Activated naive CD8-positive, alpha-beta T cell treated with anti-CD3 and anti-CD28 coated beads, Interleukin-2, amount 50 U/mL, for 24 hours (primary cell): ENCODE data around the gene INPP4B.

Experiments
- ATAC-seq: fragments of 150-1000 bp; cut with Tn5 transposase; one replicate; pipeline ENCODE4 v1.10.0; 2021
- DNase-seq: peaks from one replicate; pipeline ENCODE4 v3.0.0; 2021
- H3K27ac Mint-ChIP-seq: one replicate; pipeline ENCODE4 v1.8.0; 2021; ENCODE audit warnings: mild to moderate bottlenecking, mixed read lengths
- H3K27me3 Mint-ChIP-seq: one replicate; pipeline ENCODE4 v1.8.0; 2021; ENCODE audit warnings: mixed read lengths
- H3K36me3 Mint-ChIP-seq: one replicate; pipeline ENCODE4 v1.8.0; 2021; ENCODE audit warnings: low read depth, mixed read lengths
- H3K4me1 Mint-ChIP-seq: one replicate; pipeline ENCODE4 v1.8.0; 2021; ENCODE audit warnings: mixed read lengths
- H3K4me3 Mint-ChIP-seq: one replicate; pipeline ENCODE4 v1.8.0; 2021; ENCODE audit warnings: mild to moderate bottlenecking, moderate library complexity, mixed read lengths
- H3K9me3 Mint-ChIP-seq: one replicate; pipeline ENCODE4 v1.8.0; 2021; ENCODE audit warnings: mixed read lengths

INPP4B gene

DNA sequence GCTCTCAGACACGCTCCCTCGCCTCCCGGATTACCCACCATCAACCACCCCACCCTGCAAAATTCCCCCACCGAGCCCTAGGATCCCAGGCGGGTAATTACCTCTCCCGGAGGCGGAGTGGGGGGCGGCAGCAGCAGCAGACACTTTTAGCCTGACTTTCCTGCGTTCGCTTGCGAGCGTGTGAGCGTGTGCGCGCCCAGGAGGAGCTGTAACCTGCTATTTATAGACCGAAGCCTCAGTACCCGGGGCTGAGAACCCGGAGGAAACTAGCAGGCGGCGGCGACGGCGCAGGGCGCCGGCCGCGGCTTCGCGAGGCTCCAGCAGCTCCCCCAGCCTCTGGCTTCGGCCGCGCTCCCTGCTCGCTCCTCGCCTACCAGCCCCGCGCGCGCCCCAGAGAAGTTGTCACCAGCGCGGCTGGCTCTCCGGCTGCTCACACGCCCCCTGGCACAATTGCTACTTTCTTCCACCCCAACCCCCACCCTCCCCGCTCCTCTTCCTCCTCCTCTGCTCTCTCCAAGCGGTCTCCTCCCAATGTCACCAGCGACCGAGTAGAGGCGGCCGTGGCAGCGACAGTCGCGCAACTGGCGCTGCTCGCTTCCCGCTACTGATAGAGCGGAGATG is at the start of gene INPP4B:
TSS of gene INPP4B (minus strand) at position 194 of the 621 bp plus-strand sequence.
- Mint-ChIP-seq H3K4me1 (peaks cover 16% of the 10 kb centered on the region), H3K4me3 (peak within 1 kb of the TSS; percentile 81), H3K27me3 (peaks cover 47% of the 10 kb centered on the region), H3K27ac (no peak within 1 kb of the TSS), H3K9me3 (no peaks in the 10 kb centered on the region), H3K36me3 (no peaks in the 10 kb centered on the region)
- DNase-seq (peak; percentile 46), ATAC-seq (peak; percentile 60)

- no peak for ATAC-seq
- H3K27ac Mint-ChIP-seq, result no peak overlapping the region
- H3K9me3 Mint-ChIP-seq, result peaks cover 15% of the 10 kb centered on the region
- no peak for DNase-seq
- H3K4me1 Mint-ChIP-seq, result no peaks in the 10 kb centered on the region
- no peaks in the 10 kb centered on the region for H3K27me3 Mint-ChIP-seq
- H3K36me3 Mint-ChIP-seq, result no peaks in the 10 kb centered on the region
- no peak overlapping the region for H3K4me3 Mint-ChIP-seq
Measured at GRCh38 chr4:142893012-142893411, 46.9 kb upstream of the INPP4B start.

DNA sequence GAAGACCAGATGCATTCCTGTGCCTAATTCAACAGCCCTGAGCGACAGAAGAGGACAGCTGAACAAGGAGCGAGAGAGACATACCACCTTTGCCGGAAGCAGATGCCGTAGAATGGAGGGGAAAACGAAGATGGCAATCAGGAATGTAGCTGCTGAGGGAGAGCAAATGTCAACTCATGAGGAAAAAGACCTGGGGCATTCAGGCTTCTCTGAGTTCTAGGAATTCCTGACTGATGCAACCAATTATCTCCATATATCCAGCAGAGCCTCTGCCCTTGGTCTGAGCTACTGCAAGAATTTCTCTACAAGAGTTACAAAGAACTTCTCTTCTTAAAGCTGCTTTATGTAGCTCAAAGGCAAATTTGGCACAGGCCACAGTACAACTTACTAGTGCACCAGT is 40.5 kb upstream of the INPP4B start:
- ATAC-seq (no peak), DNase-seq (no peak)
- H3K27me3 Mint-ChIP-seq, result peaks cover 2% of the 10 kb centered on the region
- H3K9me3 Mint-ChIP-seq, result no peaks in the 10 kb centered on the region
- no peak overlapping the region for H3K27ac Mint-ChIP-seq
- H3K4me3 Mint-ChIP-seq, result no peak overlapping the region
- no peaks in the 10 kb centered on the region for H3K36me3 Mint-ChIP-seq
- H3K4me1 Mint-ChIP-seq, result no peaks in the 10 kb centered on the region

DNA sequence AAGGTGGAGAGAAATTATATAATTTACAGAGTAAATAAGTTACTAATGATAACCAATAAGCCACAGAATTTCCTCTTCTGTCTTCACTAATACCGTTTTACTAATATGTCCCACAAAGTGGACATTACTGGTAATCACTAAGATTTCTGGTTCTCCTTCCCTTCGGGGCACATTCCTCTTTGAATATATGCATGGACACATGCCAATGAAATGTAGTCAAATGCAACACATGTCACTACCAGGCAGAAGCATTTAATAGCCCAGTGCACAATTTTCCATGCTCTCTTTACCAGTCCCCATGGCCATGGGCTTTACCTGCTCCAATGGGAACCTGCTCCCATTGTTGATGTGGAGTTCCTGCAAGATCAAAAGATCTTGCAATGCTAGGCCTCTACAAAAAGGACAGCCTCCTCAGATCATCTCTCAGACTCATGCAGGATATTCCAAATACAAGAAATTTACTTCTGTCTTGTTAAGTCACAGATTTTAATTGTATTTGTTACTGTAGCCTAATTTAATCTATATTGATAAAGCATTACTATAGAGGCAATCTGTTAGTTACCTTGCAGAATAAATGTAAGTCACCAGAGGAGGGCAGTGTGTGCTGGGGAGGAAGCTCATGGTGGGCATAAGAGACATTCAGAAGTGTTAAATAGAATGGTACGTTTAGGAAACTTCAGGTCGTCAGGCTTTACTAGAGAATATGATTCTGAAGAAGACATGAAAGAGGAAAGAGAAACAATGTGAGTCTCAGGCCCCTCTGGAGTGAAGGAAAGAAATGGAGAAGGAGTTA is 37.1 kb upstream of the INPP4B start:
- no peak for DNase-seq
- no peak for ATAC-seq
- H3K9me3 Mint-ChIP-seq, result no peaks in the 10 kb centered on the region
- H3K27me3 Mint-ChIP-seq, result peaks cover 2% of the 10 kb centered on the region
- H3K4me3 Mint-ChIP-seq, result no peak overlapping the region
- H3K4me1 Mint-ChIP-seq, result no peaks in the 10 kb centered on the region
- H3K27ac Mint-ChIP-seq, result no peak overlapping the region
- H3K36me3 Mint-ChIP-seq, result no peaks in the 10 kb centered on the region

GRCh38 chr4:142882159-142882558 is 36.1 kb upstream of the INPP4B start:
- H3K27me3 Mint-ChIP-seq, result peaks cover 4% of the 10 kb centered on the region
- H3K36me3 Mint-ChIP-seq, result no peaks in the 10 kb centered on the region
- H3K4me3 Mint-ChIP-seq, result no peak overlapping the region
- no peak for DNase-seq
- H3K27ac Mint-ChIP-seq, result no peak overlapping the region
- no peaks in the 10 kb centered on the region for H3K9me3 Mint-ChIP-seq
- no peak for ATAC-seq
- H3K4me1 Mint-ChIP-seq, result no peaks in the 10 kb centered on the region

- no peak overlapping the region for H3K27ac Mint-ChIP-seq
- no peak for ATAC-seq
- no peak for DNase-seq
- H3K4me3 Mint-ChIP-seq, result no peak overlapping the region
- H3K36me3 Mint-ChIP-seq, result no peaks in the 10 kb centered on the region
- no peaks in the 10 kb centered on the region for H3K9me3 Mint-ChIP-seq
- H3K27me3 Mint-ChIP-seq, result peaks cover 4% of the 10 kb centered on the region
- no peaks in the 10 kb centered on the region for H3K4me1 Mint-ChIP-seq
Measured at GRCh38 chr4:142881331-142881730, 35.2 kb upstream of the INPP4B start.

- no peaks in the 10 kb centered on the region for H3K36me3 Mint-ChIP-seq
- ATAC-seq (no peak), DNase-seq (no peak)
- H3K4me3 Mint-ChIP-seq, result no peak overlapping the region
- peaks cover 8% of the 10 kb centered on the region for H3K27me3 Mint-ChIP-seq
- no peak overlapping the region for H3K27ac Mint-ChIP-seq
- no peaks in the 10 kb centered on the region for H3K4me1 Mint-ChIP-seq
- peaks cover 3% of the 10 kb centered on the region for H3K9me3 Mint-ChIP-seq
Measured at GRCh38 chr4:142875117-142875516, 29.0 kb upstream of the INPP4B start.

GRCh38 chr4:142874684-142875083 is 28.6 kb upstream of the INPP4B start:
- Mint-ChIP-seq H3K9me3 (peaks cover 3% of the 10 kb centered on the region), H3K27me3 (peaks cover 8% of the 10 kb centered on the region), H3K4me3 (no peak overlapping the region), H3K36me3 (no peaks in the 10 kb centered on the region), H3K27ac (no peak overlapping the region), H3K4me1 (no peaks in the 10 kb centered on the region)
- DNase-seq (no peak), ATAC-seq (no peak)

- Mint-ChIP-seq H3K27ac (no peak overlapping the region), H3K9me3 (peaks cover 2% of the 10 kb centered on the region), H3K4me3 (no peak overlapping the region), H3K27me3 (peaks cover 11% of the 10 kb centered on the region), H3K36me3 (no peaks in the 10 kb centered on the region), H3K4me1 (no peaks in the 10 kb centered on the region)
- ATAC-seq, result no peak
- no peak for DNase-seq
Measured at GRCh38 chr4:142866685-142867084, 20.6 kb upstream of the INPP4B start.

DNA sequence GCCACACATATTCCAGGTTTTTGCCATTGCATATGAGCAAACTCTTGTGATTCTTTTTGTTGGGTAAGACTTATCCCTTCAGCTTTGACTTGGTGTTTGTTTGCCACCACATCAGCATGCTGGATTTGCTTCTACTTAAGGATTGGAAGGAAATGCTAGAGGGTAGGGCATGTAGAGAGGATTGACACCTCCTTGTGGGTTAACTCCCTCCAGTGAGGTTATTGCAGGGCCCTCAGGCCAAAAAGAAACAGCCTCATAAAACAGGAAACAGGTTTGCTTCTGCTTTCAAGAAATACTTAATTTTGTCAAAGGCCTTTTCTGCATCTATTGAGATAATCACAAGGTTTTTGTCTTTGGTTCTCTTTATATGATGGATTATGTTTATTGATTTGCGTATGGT is 15.2 kb upstream of the INPP4B start:
- ATAC-seq (no peak), DNase-seq (no peak)
- H3K4me1 Mint-ChIP-seq, result no peaks in the 10 kb centered on the region
- H3K9me3 Mint-ChIP-seq, result no peaks in the 10 kb centered on the region
- H3K4me3 Mint-ChIP-seq, result no peak overlapping the region
- no peaks in the 10 kb centered on the region for H3K36me3 Mint-ChIP-seq
- H3K27me3 Mint-ChIP-seq, result peaks cover 4% of the 10 kb centered on the region
- H3K27ac Mint-ChIP-seq, result no peak overlapping the region

DNA sequence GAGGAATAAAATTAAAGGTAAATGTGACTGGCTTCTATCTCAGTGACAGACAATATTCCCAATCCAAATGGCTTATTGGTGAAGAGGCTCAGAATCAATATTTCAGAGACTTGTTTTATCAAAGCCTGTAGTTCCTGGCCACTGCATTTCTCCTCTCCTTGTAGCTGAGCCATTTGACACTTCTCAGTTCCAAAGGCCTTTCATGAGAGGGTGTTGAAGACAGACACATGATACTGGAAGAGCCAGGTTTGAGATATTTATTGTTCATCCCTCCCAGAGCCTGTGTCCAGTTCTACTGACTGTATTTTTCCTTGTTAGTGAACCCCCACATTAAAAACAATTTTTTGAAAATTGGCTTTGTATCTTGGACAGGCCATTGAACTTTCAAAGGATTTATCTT is 12.9 kb upstream of the INPP4B start:
- no peak overlapping the region for H3K4me3 Mint-ChIP-seq
- no peaks in the 10 kb centered on the region for H3K4me1 Mint-ChIP-seq
- DNase-seq (no peak), ATAC-seq (no peak)
- H3K36me3 Mint-ChIP-seq, result no peaks in the 10 kb centered on the region
- no peaks in the 10 kb centered on the region for H3K9me3 Mint-ChIP-seq
- no peak overlapping the region for H3K27ac Mint-ChIP-seq
- H3K27me3 Mint-ChIP-seq, result peaks cover 6% of the 10 kb centered on the region

- DNase-seq, result no peak
- no peak for ATAC-seq
- Mint-ChIP-seq H3K27me3 (peaks cover 6% of the 10 kb centered on the region), H3K36me3 (no peaks in the 10 kb centered on the region), H3K9me3 (no peaks in the 10 kb centered on the region), H3K27ac (no peak overlapping the region), H3K4me1 (no peaks in the 10 kb centered on the region), H3K4me3 (no peak overlapping the region)
Measured at GRCh38 chr4:142858446-142858845, 12.3 kb upstream of the INPP4B start.

DNA sequence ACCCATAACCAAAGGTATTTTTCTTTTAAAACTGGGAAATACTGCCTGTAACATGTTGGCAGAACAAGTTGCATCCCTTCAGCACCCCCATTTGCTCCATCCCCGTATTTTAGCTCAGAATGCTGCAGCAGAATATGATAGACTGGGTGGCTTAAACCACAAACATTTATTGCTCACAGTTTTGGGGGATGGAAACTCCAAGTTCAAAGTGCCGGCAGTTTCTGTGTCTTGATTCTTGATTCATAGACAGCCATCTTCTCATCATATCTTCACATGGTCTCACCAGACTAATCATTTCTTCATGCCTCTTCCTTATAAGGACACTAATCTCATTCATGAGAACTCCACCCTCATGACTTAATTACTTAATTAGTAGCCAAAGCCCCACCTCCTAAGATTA is 10.5 kb upstream of the INPP4B start:
- DNase-seq (no peak), ATAC-seq (no peak)
- no peaks in the 10 kb centered on the region for H3K4me1 Mint-ChIP-seq
- no peaks in the 10 kb centered on the region for H3K9me3 Mint-ChIP-seq
- peaks cover 2% of the 10 kb centered on the region for H3K27me3 Mint-ChIP-seq
- no peak overlapping the region for H3K4me3 Mint-ChIP-seq
- no peak overlapping the region for H3K27ac Mint-ChIP-seq
- no peaks in the 10 kb centered on the region for H3K36me3 Mint-ChIP-seq

GRCh38 chr4:142850478-142850877 is 4.4 kb upstream of the INPP4B start:
- H3K9me3 Mint-ChIP-seq, result no peaks in the 10 kb centered on the region
- H3K4me3 Mint-ChIP-seq, result no peak overlapping the region
- H3K27me3 Mint-ChIP-seq, result peaks cover 22% of the 10 kb centered on the region
- H3K36me3 Mint-ChIP-seq, result no peaks in the 10 kb centered on the region
- no peak for DNase-seq
- no peak for ATAC-seq
- no peak overlapping the region for H3K27ac Mint-ChIP-seq
- peaks cover 3% of the 10 kb centered on the region for H3K4me1 Mint-ChIP-seq

DNA sequence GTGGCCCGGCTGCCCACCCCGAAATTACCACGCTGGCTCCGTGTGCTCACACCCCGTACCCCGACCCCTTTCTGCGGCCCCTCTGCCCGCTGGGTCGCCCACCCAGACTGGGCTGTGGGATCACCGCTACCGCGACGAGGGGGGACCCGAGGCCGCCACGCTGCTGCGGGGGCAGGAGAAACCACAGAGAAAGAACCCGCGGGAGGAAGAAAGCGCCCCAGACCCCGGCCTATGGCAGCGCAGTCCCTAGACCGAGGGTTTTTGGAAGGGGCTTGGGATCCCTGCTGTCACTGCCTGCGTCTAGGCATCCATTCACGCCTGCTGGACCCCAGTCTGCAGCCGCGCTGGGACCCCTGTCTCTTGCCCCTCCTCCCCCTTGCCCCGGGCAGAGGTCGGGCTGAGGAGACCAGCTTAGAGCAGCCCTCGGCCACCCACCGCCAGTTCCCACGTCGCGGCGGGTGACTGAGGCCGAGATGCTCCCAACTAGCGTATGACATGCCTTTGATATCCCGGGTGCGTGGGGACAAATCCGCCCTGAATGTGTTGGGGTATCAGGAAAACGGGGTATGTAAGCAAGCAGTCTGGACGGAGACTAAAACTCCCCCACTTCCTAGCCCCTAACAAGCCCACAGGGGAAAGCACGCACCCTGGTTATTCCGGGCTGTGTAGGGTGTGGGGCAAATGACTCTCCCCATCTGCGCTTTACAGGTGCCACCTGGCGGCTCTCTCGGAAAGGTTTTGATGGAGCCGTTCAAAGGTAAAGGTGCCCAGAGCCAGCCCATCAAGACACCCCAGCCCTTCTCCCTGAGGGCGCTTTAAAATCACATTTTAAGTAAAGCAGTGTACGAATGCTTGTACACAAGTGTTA is 862 bp upstream of the INPP4B start:
- ATAC-seq, result peak; percentile 80
- Mint-ChIP-seq H3K27ac (no peak overlapping the region), H3K27me3 (peaks cover 43% of the 10 kb centered on the region), H3K36me3 (no peaks in the 10 kb centered on the region), H3K4me3 (peak overlapping the region; percentile 81), H3K4me1 (peaks cover 16% of the 10 kb centered on the region), H3K9me3 (no peaks in the 10 kb centered on the region)
- peak; percentile 60 for DNase-seq
